HEK293 (cell line): Measurements from ENCODE around the gene EID2.

Source experiments
- BCL11A ChIP-seq: fragments of 450-650 bp; formaldehyde crosslinking; IDR thresholded peaks from 2 replicates; pipeline ENCODE4 v1.5.1; 2016; ENCODE audit warnings: low read depth, missing biosample characterization, missing genetic modification characterization
- EGR2 ChIP-seq: fragments of 450-650 bp; formaldehyde crosslinking; IDR thresholded peaks from 2 replicates; pipeline ENCODE4 v1.5.1; 2016; ENCODE audit warnings: low read depth, missing biosample characterization, missing genetic modification characterization
- GLIS2 ChIP-seq: fragments of 450-650 bp; formaldehyde crosslinking; IDR thresholded peaks from 2 replicates; pipeline ENCODE4 v1.5.1; 2016; ENCODE audit warnings: missing biosample characterization, missing genetic modification characterization
- KLF7 ChIP-seq: fragments of 450-650 bp; formaldehyde crosslinking; IDR thresholded peaks from 2 replicates; pipeline ENCODE4 v1.5.1; 2016; ENCODE audit warnings: missing biosample characterization, missing genetic modification characterization, borderline replicate concordance
- KLF9 ChIP-seq: fragments of 450-650 bp; formaldehyde crosslinking; IDR thresholded peaks from 2 replicates; pipeline ENCODE4 v1.5.1; 2016; ENCODE audit warnings: missing biosample characterization, missing genetic modification characterization, low read depth
- MEIS1 ChIP-seq: sonication (generic); formaldehyde crosslinking; IDR thresholded peaks from 2 replicates; pipeline ENCODE4 v1.8.1; 2022; ENCODE audit warnings: missing genetic modification reagents, mild to moderate bottlenecking, borderline replicate concordance
- MZF1 ChIP-seq: fragments of 450-650 bp; formaldehyde crosslinking; IDR thresholded peaks from 2 replicates; pipeline ENCODE4 v1.5.1; 2017; ENCODE audit warnings: missing biosample characterization, missing genetic modification characterization, borderline replicate concordance
- PBX3 ChIP-seq: sonication (generic); formaldehyde crosslinking; IDR thresholded peaks from 2 replicates; pipeline ENCODE4 v1.8.1; 2022; ENCODE audit warnings: mild to moderate bottlenecking, moderate library complexity, missing genetic modification reagents
- PRDM1 ChIP-seq: fragments of 450-650 bp; formaldehyde crosslinking; IDR thresholded peaks from 2 replicates; pipeline ENCODE4; 2016; ENCODE audit warnings: missing biosample characterization, missing genetic modification characterization
- SP2 ChIP-seq: fragments of 450-650 bp; formaldehyde crosslinking; IDR thresholded peaks from 2 replicates; pipeline ENCODE4 v1.5.1; 2016; ENCODE audit warnings: missing biosample characterization, missing genetic modification characterization
- SP7 ChIP-seq: fragments of 450-650 bp; formaldehyde crosslinking; IDR thresholded peaks from 2 replicates; pipeline ENCODE4 v1.5.1; 2016; ENCODE audit warnings: missing biosample characterization, missing genetic modification characterization
- WT1 ChIP-seq: fragments of 450-650 bp; formaldehyde crosslinking; IDR thresholded peaks from 2 replicates; pipeline ENCODE4 v1.5.1; 2016; ENCODE audit warnings: missing biosample characterization, missing genetic modification characterization
- YY1 ChIP-seq: fragments of 450-650 bp; formaldehyde crosslinking; IDR thresholded peaks from 2 replicates; pipeline ENCODE4 v1.5.1; 2018; ENCODE audit warnings: missing biosample characterization, missing genetic modification characterization
- ZBTB1 ChIP-seq: fragments of 450-650 bp; formaldehyde crosslinking; IDR thresholded peaks from 2 replicates; pipeline ENCODE4 v1.5.1; 2016; ENCODE audit warnings: missing biosample characterization, missing genetic modification characterization
- ZBTB21 ChIP-seq: fragments of 450-650 bp; formaldehyde crosslinking; IDR thresholded peaks from 2 replicates; pipeline ENCODE4 v1.5.1; 2017; ENCODE audit warnings: missing biosample characterization, missing genetic modification characterization
- ZNF146 ChIP-seq: fragments of 450-650 bp; formaldehyde crosslinking; IDR thresholded peaks from 2 replicates; pipeline ENCODE4 v1.5.1; 2016; ENCODE audit warnings: missing biosample characterization, missing genetic modification characterization
- ZNF155 ChIP-seq: fragments of 450-650 bp; formaldehyde crosslinking; IDR thresholded peaks from 2 replicates; pipeline ENCODE4 v1.5.1; 2016; ENCODE audit warnings: missing biosample characterization, missing genetic modification characterization
- ZNF19 ChIP-seq: fragments of 450-650 bp; formaldehyde crosslinking; IDR thresholded peaks from 2 replicates; pipeline ENCODE4; 2016; ENCODE audit warnings: missing biosample characterization, missing genetic modification characterization, low read depth
- ZNF280C ChIP-seq: fragments of 450-650 bp; formaldehyde crosslinking; IDR thresholded peaks from 2 replicates; pipeline ENCODE4 v1.5.1; 2016; ENCODE audit warnings: missing biosample characterization, missing genetic modification characterization
- ZNF302 ChIP-seq: fragments of 450-650 bp; formaldehyde crosslinking; IDR thresholded peaks from 2 replicates; pipeline ENCODE4 v1.5.1; 2016; ENCODE audit warnings: missing biosample characterization, missing genetic modification characterization, low read depth
- ZNF341 ChIP-seq: fragments of 450-650 bp; formaldehyde crosslinking; IDR thresholded peaks from 2 replicates; pipeline ENCODE4; 2016; ENCODE audit warnings: low read depth, missing biosample characterization, missing genetic modification characterization
- ZNF404 ChIP-seq: fragments of 450-650 bp; formaldehyde crosslinking; IDR thresholded peaks from 2 replicates; pipeline ENCODE4 v1.5.1; 2017; ENCODE audit warnings: missing biosample characterization, missing genetic modification characterization
- ZNF433 ChIP-seq: fragments of 450-650 bp; formaldehyde crosslinking; IDR thresholded peaks from 2 replicates; pipeline ENCODE4 v1.5.1; 2016; ENCODE audit warnings: missing biosample characterization, missing genetic modification characterization, low read depth
- ZNF449 ChIP-seq: fragments of 450-650 bp; formaldehyde crosslinking; IDR thresholded peaks from 2 replicates; pipeline ENCODE4 v1.5.1; 2017; ENCODE audit warnings: missing biosample characterization, mild to moderate bottlenecking, missing genetic modification characterization, moderate library complexity
- ZNF510 ChIP-seq: fragments of 450-650 bp; formaldehyde crosslinking; IDR thresholded peaks from 2 replicates; pipeline ENCODE4 v1.5.1; 2018; ENCODE audit warnings: mild to moderate bottlenecking, missing genetic modification characterization, missing biosample characterization; ENCODE audit not compliant: insufficient replicate concordance
- ZNF514 ChIP-seq: fragments of 450-650 bp; formaldehyde crosslinking; IDR thresholded peaks from 2 replicates; pipeline ENCODE4 v1.5.1; 2016; ENCODE audit warnings: missing biosample characterization, missing genetic modification characterization
- ZNF544 ChIP-seq: fragments of 450-650 bp; formaldehyde crosslinking; IDR thresholded peaks from 2 replicates; pipeline ENCODE4 v1.5.0; 2017; ENCODE audit warnings: missing biosample characterization, missing genetic modification characterization
- ZNF610 ChIP-seq: fragments of 450-650 bp; formaldehyde crosslinking; IDR thresholded peaks from 2 replicates; pipeline ENCODE4 v1.5.1; 2016; ENCODE audit warnings: missing biosample characterization, missing genetic modification characterization, borderline replicate concordance
- ZNF621 ChIP-seq: fragments of 450-650 bp; formaldehyde crosslinking; IDR thresholded peaks from 2 replicates; pipeline ENCODE4 v1.5.1; 2017; ENCODE audit warnings: missing biosample characterization, missing genetic modification characterization
- ZNF639 ChIP-seq: fragments of 450-650 bp; formaldehyde crosslinking; IDR thresholded peaks from 2 replicates; pipeline ENCODE4 v1.5.1; 2016; ENCODE audit warnings: missing biosample characterization, missing genetic modification characterization
- ZNF645 ChIP-seq: fragments of 450-650 bp; formaldehyde crosslinking; IDR thresholded peaks from 2 replicates; pipeline ENCODE4; 2016; ENCODE audit warnings: missing biosample characterization, missing genetic modification characterization
- ZNF677 ChIP-seq: fragments of 450-650 bp; IDR thresholded peaks from 2 replicates; pipeline ENCODE4 v1.5.0; 2018; ENCODE audit warnings: missing biosample characterization, mild to moderate bottlenecking, missing genetic modification characterization, moderate library complexity
- ZNF692 ChIP-seq: fragments of 450-650 bp; formaldehyde crosslinking; IDR thresholded peaks from 2 replicates; pipeline ENCODE4 v1.5.1; 2016; ENCODE audit warnings: missing biosample characterization, missing genetic modification characterization

The EID2 gene

GRCh38 chr19:39514840-39515550 lies 25.0 kb downstream of the EID2 start, which contains the start of gene SELENOV (continued):
- TF ChIP-seq ZNF692 (tag by site-specific recombination) (peak; percentile 43; the same call in 1 of the 2 replicates), ZNF639 (tag by site-specific recombination) (no peak), MEIS1 (CRISPR knock-in tag) (no peak), ZNF302 (tag by site-specific recombination) (no peak), ZNF341 (tag by site-specific recombination) (no peak), ZNF610 (tag by site-specific recombination) (no peak), ZNF19 (tag by site-specific recombination) (no peak), KLF7 (no peak), PBX3 (CRISPR knock-in tag) (no peak), ZNF621 (no peak), ZNF514 (tag by site-specific recombination) (no peak), ZNF645 (tag by site-specific recombination) (0 out of 2 replicates have a peak, but pooled peaks have one; percentile 23), ZNF449 (no peak), PRDM1 (no peak), ZNF510 (tag by site-specific recombination) (no peak), YY1 (tag by site-specific recombination) (no peak), ZNF146 (tag by site-specific recombination) (no peak), ZBTB1 (tag by site-specific recombination) (no peak), ZNF677 (tag by site-specific recombination) (no peak), ZBTB21 (tag by site-specific recombination) (no peak), BCL11A (no peak), ZNF280C (tag by site-specific recombination) (no peak), ZNF433 (tag by site-specific recombination) (no peak), KLF9 (tag by site-specific recombination) (no peak), SP2 (tag by site-specific recombination) (peak; percentile 43), MZF1 (tag by site-specific recombination) (no peak), ZNF155 (no peak), SP7 (peak; percentile 51; the same call in 1 of the 2 replicates), ZNF544 (tag by site-specific recombination) (no peak), EGR2 (tag by site-specific recombination) (no peak), ZNF404 (tag by site-specific recombination) (no peak), GLIS2 (tag by site-specific recombination) (peak; percentile 58; the same call in 1 of the 2 replicates), WT1 (tag by site-specific recombination) (0 out of 2 replicates have a peak, but pooled peaks have one; percentile 16)
